ENCODE data around the gene KDM2B. TPM values are rescaled to one million over a fixed set of nuclear protein-coding genes. Genes with fewer than 3 reads are reported as not detected.

The KDM2B gene
- total and polyA plus RNA-seq, 10 of the 15 experiments (the other 5 are each of a cell fraction or from before 2014, with no cell fraction given): 13.6 to 124 (median 40.4) TPM

DNA sequence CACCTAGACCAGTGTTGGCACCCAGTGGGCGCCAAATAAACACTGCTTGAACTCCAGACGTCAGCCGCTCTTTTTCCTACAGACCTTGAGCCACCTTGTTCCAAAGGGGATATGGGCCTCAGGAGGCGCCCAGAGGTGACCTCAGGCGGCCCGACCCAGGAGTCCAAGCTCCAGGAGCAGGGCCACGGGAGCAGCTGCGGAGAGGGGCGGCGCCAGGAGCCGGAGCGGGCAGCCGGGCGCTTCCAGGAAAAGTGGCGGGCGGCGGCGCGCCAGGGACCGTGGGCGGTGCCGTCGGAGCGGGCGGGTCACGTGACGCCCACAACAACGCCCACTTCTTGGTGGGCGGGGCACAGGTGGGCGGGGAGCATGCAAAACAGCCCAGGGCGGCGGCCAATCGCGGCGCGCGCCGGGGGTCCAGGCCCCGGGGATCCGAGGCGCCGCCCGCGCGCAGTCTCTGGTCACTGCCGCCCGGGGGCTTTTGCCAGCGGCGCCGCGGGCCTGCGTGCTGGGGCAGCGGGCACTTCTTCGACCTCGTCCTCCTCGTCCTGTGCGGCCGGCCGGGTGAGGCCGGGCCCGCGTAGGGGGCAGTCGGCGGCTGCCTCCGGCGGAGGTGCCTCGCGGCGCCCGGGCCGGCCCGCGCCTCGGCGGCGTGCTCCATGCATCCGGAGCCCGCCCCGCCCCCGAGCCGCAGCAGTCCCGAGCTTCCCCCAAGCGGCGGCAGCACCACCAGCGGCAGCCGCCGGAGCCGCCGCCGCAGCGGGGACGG, 45.4 kb upstream of the KDM2B start, which contains the start of gene ORAI1 (continued):
- TF ChIP-seq, protein P1, sequence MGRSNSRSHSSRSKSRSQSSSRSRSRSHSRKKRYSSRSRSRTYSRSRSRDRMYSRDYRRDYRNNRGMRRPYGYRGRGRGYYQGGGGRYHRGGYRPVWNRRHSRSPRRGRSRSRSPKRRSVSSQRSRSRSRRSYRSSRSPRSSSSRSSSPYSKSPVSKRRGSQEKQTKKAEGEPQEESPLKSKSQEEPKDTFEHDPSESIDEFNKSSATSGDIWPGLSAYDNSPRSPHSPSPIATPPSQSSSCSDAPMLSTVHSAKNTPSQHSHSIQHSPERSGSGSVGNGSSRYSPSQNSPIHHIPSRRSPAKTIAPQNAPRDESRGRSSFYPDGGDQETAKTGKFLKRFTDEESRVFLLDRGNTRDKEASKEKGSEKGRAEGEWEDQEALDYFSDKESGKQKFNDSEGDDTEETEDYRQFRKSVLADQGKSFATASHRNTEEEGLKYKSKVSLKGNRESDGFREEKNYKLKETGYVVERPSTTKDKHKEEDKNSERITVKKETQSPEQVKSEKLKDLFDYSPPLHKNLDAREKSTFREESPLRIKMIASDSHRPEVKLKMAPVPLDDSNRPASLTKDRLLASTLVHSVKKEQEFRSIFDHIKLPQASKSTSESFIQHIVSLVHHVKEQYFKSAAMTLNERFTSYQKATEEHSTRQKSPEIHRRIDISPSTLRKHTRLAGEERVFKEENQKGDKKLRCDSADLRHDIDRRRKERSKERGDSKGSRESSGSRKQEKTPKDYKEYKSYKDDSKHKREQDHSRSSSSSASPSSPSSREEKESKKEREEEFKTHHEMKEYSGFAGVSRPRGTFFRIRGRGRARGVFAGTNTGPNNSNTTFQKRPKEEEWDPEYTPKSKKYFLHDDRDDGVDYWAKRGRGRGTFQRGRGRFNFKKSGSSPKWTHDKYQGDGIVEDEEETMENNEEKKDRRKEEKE (IDR thresholded peaks at IDR 0.05): 0 out of 2 replicates have a peak, but pooled peaks have one; percentile 57
- TF ChIP-seq ZSCAN29 (IDR thresholded peaks at IDR 0.05) (peak; percentile 60; the same call in 1 of the 2 replicates), STAT1 (conservative IDR thresholded peaks at IDR 0.05) (no peak), MEF2A (IDR thresholded peaks at IDR 0.05; ENCODE audit: insufficient read depth, low read depth, low read length) (0 out of 2 replicates have a peak, but pooled peaks have one; percentile 35), CHD1 (IDR thresholded peaks at IDR 0.05; ENCODE audit: low read depth, low read length) (no peak), POLR2A (IDR thresholded peaks at IDR 0.05; ENCODE audit: low read depth, low read length) (peak; percentile 85), HDGF (IDR thresholded peaks at IDR 0.05) (no peak), ZNF207 (IDR thresholded peaks at IDR 0.05; ENCODE audit: borderline replicate concordance) (no peak), TAF1 (IDR thresholded peaks at IDR 0.05; ENCODE audit: borderline replicate concordance, low read depth, low read length) (peak; percentile 71; the same call in 1 of the 2 replicates), ZNF384 (IDR thresholded peaks at IDR 0.05; ENCODE audit: borderline replicate concordance, low read depth, low read length) (no peak), FOS (IDR thresholded peaks at IDR 0.05; ENCODE audit: borderline replicate concordance, extremely low read depth, insufficient read length) (no peak), DPF2 (IDR thresholded peaks at IDR 0.05) (peak; percentile 95), FOXM1 (IDR thresholded peaks at IDR 0.05; ENCODE audit: low read depth, low read length) (no peak), EED (IDR thresholded peaks at IDR 0.05; ENCODE audit: low read depth) (peak; percentile 43), PAX5 (IDR thresholded peaks at IDR 0.05; ENCODE audit: borderline replicate concordance, low read depth, low read length) (peak; percentile 36; the same call in 1 of the 2 replicates), ZNF622 (IDR thresholded peaks at IDR 0.05) (no peak), IKZF2 (IDR thresholded peaks at IDR 0.05) (peak; percentile 66 to 67), NFXL1 (IDR thresholded peaks at IDR 0.05; ENCODE audit: borderline replicate concordance) (0 out of 2 replicates have a peak, but pooled peaks have one; percentile 27), TCF3 (IDR thresholded peaks at IDR 0.05; ENCODE audit: borderline replicate concordance, insufficient read depth, low read depth, low read length) (no peak)
- TF ChIP-seq, protein P2, sequence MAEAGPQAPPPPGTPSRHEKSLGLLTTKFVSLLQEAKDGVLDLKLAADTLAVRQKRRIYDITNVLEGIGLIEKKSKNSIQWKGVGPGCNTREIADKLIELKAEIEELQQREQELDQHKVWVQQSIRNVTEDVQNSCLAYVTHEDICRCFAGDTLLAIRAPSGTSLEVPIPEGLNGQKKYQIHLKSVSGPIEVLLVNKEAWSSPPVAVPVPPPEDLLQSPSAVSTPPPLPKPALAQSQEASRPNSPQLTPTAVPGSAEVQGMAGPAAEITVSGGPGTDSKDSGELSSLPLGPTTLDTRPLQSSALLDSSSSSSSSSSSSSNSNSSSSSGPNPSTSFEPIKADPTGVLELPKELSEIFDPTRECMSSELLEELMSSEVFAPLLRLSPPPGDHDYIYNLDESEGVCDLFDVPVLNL (IDR thresholded peaks at IDR 0.05; ENCODE audit: low read depth, low read length): no peak
- TF ChIP-seq, protein P3, sequence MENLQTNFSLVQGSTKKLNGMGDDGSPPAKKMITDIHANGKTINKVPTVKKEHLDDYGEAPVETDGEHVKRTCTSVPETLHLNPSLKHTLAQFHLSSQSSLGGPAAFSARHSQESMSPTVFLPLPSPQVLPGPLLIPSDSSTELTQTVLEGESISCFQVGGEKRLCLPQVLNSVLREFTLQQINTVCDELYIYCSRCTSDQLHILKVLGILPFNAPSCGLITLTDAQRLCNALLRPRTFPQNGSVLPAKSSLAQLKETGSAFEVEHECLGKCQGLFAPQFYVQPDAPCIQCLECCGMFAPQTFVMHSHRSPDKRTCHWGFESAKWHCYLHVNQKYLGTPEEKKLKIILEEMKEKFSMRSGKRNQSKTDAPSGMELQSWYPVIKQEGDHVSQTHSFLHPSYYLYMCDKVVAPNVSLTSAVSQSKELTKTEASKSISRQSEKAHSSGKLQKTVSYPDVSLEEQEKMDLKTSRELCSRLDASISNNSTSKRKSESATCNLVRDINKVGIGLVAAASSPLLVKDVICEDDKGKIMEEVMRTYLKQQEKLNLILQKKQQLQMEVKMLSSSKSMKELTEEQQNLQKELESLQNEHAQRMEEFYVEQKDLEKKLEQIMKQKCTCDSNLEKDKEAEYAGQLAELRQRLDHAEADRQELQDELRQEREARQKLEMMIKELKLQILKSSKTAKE (IDR thresholded peaks at IDR 0.05; ENCODE audit: low read depth, poor library complexity, severe bottlenecking): no peak
- TF ChIP-seq, protein P4, sequence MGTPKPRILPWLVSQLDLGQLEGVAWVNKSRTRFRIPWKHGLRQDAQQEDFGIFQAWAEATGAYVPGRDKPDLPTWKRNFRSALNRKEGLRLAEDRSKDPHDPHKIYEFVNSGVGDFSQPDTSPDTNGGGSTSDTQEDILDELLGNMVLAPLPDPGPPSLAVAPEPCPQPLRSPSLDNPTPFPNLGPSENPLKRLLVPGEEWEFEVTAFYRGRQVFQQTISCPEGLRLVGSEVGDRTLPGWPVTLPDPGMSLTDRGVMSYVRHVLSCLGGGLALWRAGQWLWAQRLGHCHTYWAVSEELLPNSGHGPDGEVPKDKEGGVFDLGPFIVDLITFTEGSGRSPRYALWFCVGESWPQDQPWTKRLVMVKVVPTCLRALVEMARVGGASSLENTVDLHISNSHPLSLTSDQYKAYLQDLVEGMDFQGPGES (IDR thresholded peaks at IDR 0.05): 0 out of 2 replicates have a peak, but pooled peaks have one; percentile 4
- TF ChIP-seq, protein P5, sequence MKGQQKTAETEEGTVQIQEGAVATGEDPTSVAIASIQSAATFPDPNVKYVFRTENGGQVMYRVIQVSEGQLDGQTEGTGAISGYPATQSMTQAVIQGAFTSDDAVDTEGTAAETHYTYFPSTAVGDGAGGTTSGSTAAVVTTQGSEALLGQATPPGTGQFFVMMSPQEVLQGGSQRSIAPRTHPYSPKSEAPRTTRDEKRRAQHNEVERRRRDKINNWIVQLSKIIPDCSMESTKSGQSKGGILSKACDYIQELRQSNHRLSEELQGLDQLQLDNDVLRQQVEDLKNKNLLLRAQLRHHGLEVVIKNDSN (IDR thresholded peaks at IDR 0.05; ENCODE audit: borderline replicate concordance, extremely low read length, insufficient read depth, low read depth, low read length): peak; percentile 96

Data from GM12878 (cell line).